ENCODE data around the gene CLDN6.

GRCh38 chr16:2996298-2996697, 21.7 kb downstream of the CLDN6 start:
- TF ChIP-seq POLR2AphosphoS5 (IDR thresholded peaks at IDR 0.05) (no peak), POLR2A (IDR thresholded peaks at IDR 0.05) (no peak), EP300 (IDR thresholded peaks at IDR 0.05) (no peak), CTCF (IDR thresholded peaks at IDR 0.05) (no peak)

Measured in stomach (tissue), 4 donors.